Trophoblast cell (in vitro differentiated cells and primary cell): Measurements from ENCODE around the gene MINDY4B.

Experiments
- DNase-seq, 2 donors: peaks; one replicate each; pipeline ENCODE4 v3.0.0-alpha.2; 2016
- H2AFZ ChIP-seq: 2 replicates; pipeline ENCODE4 v1.6.1; 2013; ENCODE audit warnings: low read length, moderate library complexity, mild to moderate bottlenecking; ENCODE audit not compliant: insufficient read depth, poor library complexity
- H2AK5ac ChIP-seq: 2 replicates; pipeline ENCODE4 v1.6.1; 2013; ENCODE audit warnings: mild to moderate bottlenecking, low read length
- H2BK120ac ChIP-seq: 2 replicates; pipeline ENCODE4 v1.6.1; 2013; ENCODE audit warnings: low read length, mild to moderate bottlenecking, moderate library complexity; ENCODE audit not compliant: insufficient read depth, poor library complexity
- H2BK12ac ChIP-seq: 2 replicates; pipeline ENCODE4 v1.6.1; 2013; ENCODE audit warnings: mild to moderate bottlenecking, low read length, moderate library complexity
- H2BK5ac ChIP-seq: 2 replicates; pipeline ENCODE4 v1.6.1; 2013; ENCODE audit warnings: low read length, low read depth, moderate library complexity, mild to moderate bottlenecking; ENCODE audit not compliant: poor library complexity
- H3K14ac ChIP-seq: 2 replicates; pipeline ENCODE4 v1.6.1; 2013; ENCODE audit warnings: mild to moderate bottlenecking, low read length
- H3K18ac ChIP-seq: 2 replicates; pipeline ENCODE4 v1.6.1; 2013; ENCODE audit warnings: mild to moderate bottlenecking, low read length
- H3K23ac ChIP-seq: 2 replicates; pipeline ENCODE4 v1.6.1; 2013; ENCODE audit warnings: low read length
- H3K27ac ChIP-seq: 2 replicates; pipeline ENCODE4 v1.5.1; 2013; ENCODE audit warnings: low read depth, mild to moderate bottlenecking, inconsistent platforms, low read length, moderate library complexity
- H3K27me3 ChIP-seq: 2 replicates; pipeline ENCODE4 v1.6.1; 2013; ENCODE audit warnings: inconsistent platforms, mild to moderate bottlenecking, low read length, moderate library complexity; ENCODE audit not compliant: insufficient read depth
- H3K36me3 ChIP-seq, 2 experiments: 1 replicate in 1 of 2; 2 replicates in 1 of 2; pipeline ENCODE4 v1.6.1; 2013; ENCODE audit warnings: low read length in 2 of 2, mild to moderate bottlenecking in 2 of 2, moderate library complexity in 1 of 2; ENCODE audit not compliant: insufficient read depth in 2 of 2, control insufficient read depth in 1 of 2
- H3K4ac ChIP-seq: 2 replicates; pipeline ENCODE4 v1.6.1; 2013; ENCODE audit warnings: low read depth, mild to moderate bottlenecking, low read length, moderate library complexity
- H3K4me1 ChIP-seq, 2 experiments: 1 replicate in 1 of 2; 2 replicates in 1 of 2; pipeline ENCODE4 v1.6.1; 2013; ENCODE audit warnings: low read length in 2 of 2, mild to moderate bottlenecking in 2 of 2, moderate library complexity in 1 of 2; ENCODE audit not compliant: insufficient read depth in 2 of 2, control insufficient read depth in 1 of 2
- H3K4me2 ChIP-seq: 2 replicates; pipeline ENCODE4 v1.6.1; 2013; ENCODE audit warnings: inconsistent platforms, mild to moderate bottlenecking, low read length, moderate library complexity
- H3K4me3 ChIP-seq: 2 replicates; pipeline ENCODE4 v1.5.1; 2013; ENCODE audit warnings: mild to moderate bottlenecking, low read depth, low read length, inconsistent platforms
- H3K79me1 ChIP-seq: one replicate; pipeline ENCODE4 v1.6.1; 2013; ENCODE audit warnings: low read length
- H3K79me2 ChIP-seq: 2 replicates; pipeline ENCODE4 v1.6.1; 2013; ENCODE audit warnings: low read length, mild to moderate bottlenecking; ENCODE audit not compliant: control insufficient read depth, insufficient read depth, poor library complexity
- H3K9ac ChIP-seq: 2 replicates; pipeline ENCODE4 v1.6.1; 2013; ENCODE audit warnings: mild to moderate bottlenecking, low read length
- H3K9me3 ChIP-seq: 2 replicates; pipeline ENCODE4 v1.6.1; 2013; ENCODE audit warnings: low read depth, mild to moderate bottlenecking, control low read depth, inconsistent platforms, low read length; ENCODE audit not compliant: insufficient read depth
- H4K12ac ChIP-seq: 2 replicates; pipeline ENCODE4 v1.6.1; 2013; ENCODE audit warnings: low read depth, mild to moderate bottlenecking, low read length, moderate library complexity
- H4K8ac ChIP-seq: 2 replicates; pipeline ENCODE4 v1.6.1; 2013; ENCODE audit warnings: low read depth, mild to moderate bottlenecking, low read length, moderate library complexity
- H4K91ac ChIP-seq: one replicate; pipeline ENCODE4 v1.6.1; 2013; ENCODE audit warnings: low read depth, mild to moderate bottlenecking, low read length, moderate library complexity
- WGBS: extraction: QIAGEN DNeasy Blood & Tissue Kit; methylation state at CpG from one replicate; pipeline ENCODE4 v1.1.7; 2013; ENCODE audit warnings: missing lambda C conversion rate; ENCODE audit not compliant: insufficient read length, insufficient coverage; ENCODE audit errors: extremely low coverage; 5-methylcytosine and 5-hydroxymethylcytosine counted together

MINDY4B gene

GRCh38 chr3:150936693-150937092 lies 31.5 kb upstream of the MINDY4B start:
- Histone ChIP-seq H4K12ac (no peak overlapping the region), H3K79me2 (no peaks in the 10 kb centered on the region), H2BK12ac (no peak overlapping the region), H3K9ac (no peak overlapping the region), H3K9me3 (no peaks in the 10 kb centered on the region), H3K23ac (no peak overlapping the region), H3K4ac (no peak overlapping the region), H3K4me1 (peaks cover 0 to 4% of the 10 kb centered on the region in 2 experiments), H2AFZ (no peak overlapping the region), H3K79me1 (no peaks in the 10 kb centered on the region), H3K18ac (no peak overlapping the region), H4K8ac (no peak overlapping the region), H2BK5ac (no peak overlapping the region), H3K14ac (no peak overlapping the region), H3K4me2 (no peak overlapping the region), H2AK5ac (no peak overlapping the region), H4K91ac (no peak overlapping the region), H3K27ac (no peak overlapping the region), H3K4me3 (no peak overlapping the region), H3K36me3 (no peaks in the 10 kb centered on the region), H3K27me3 (no peaks in the 10 kb centered on the region), H2BK120ac (no peak overlapping the region)
- WGBS = no CpG with 5 or more reads among the region's 2 CpGs
- DNase-seq = no peak

DNA sequence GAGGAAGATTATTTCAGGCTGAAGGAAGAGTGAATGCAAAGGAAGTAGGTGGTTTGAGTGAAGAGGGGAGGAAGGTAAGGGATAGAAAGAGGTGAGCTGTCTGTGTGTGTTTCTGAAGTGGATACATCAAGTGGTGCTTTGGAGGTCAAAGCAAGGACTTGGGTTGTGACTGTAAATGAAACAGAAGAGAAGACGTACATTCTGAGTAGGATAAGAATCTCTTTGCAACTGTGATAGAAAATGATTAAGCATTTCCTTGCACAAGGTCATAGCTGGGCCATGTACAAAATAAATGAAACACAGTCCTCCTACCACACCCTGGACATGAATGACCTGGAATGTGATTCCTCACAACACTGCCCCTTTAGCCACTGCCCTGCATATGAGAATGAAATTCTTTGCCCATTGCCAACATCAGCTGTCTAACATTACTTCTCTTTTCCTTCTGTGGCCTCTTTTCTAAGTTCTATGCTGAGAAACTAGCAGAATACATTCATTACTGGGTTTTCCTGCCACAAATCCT lies 28.3 kb upstream of the MINDY4B start:
- Histone ChIP-seq H3K36me3 (no peaks in the 10 kb centered on the region), H3K23ac (no peak overlapping the region), H2BK120ac (no peak overlapping the region), H3K27me3 (no peaks in the 10 kb centered on the region), H3K9me3 (no peaks in the 10 kb centered on the region), H3K4me3 (no peak overlapping the region), H2BK5ac (no peak overlapping the region), H3K79me2 (no peaks in the 10 kb centered on the region), H3K18ac (no peak overlapping the region), H3K79me1 (no peaks in the 10 kb centered on the region), H3K27ac (no peak overlapping the region), H4K12ac (no peak overlapping the region), H2AK5ac (no peak overlapping the region), H3K4me1 (no peaks in the 10 kb centered on the region), H3K14ac (no peak overlapping the region), H3K4ac (no peak overlapping the region), H4K91ac (no peak overlapping the region), H4K8ac (no peak overlapping the region), H3K4me2 (no peak overlapping the region), H2BK12ac (no peak overlapping the region), H2AFZ (no peak overlapping the region), H3K9ac (no peak overlapping the region)
- WGBS = no CpG with 5 or more reads among the region's 1 CpG
- no peak for DNase-seq

DNA sequence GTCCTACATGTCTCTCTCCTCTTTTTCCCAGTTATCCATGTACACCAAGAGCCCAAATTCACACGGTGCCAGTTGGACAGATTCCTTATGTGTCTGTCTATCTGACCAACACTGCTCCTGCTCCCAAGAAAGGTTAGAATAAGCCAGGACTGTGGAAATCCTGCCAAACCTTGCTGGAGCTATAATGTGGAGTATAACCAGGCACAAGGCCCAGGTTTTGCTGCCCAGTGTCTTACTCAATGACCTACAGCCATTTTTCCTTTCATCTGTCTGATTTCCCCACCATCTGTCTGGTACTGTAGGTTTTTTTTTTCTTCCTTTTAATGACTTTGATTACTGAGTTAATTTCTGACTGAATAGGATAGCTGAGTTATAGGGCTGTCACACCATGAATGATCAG lies 26.5 kb upstream of the MINDY4B start:
- WGBS = no CpG with 5 or more reads among the region's 1 CpG
- Histone ChIP-seq H2BK12ac (no peak overlapping the region), H4K8ac (no peak overlapping the region)

GRCh38 chr3:150930839-150931238 lies 25.6 kb upstream of the MINDY4B start:
- Histone ChIP-seq H3K79me1 (no peaks in the 10 kb centered on the region), H3K4me2 (no peak overlapping the region), H2BK120ac (no peak overlapping the region), H3K4me3 (no peak overlapping the region), H2BK12ac (no peak overlapping the region), H3K9me3 (no peaks in the 10 kb centered on the region), H2BK5ac (no peak overlapping the region), H4K91ac (no peak overlapping the region), H2AFZ (no peak overlapping the region), H3K9ac (no peak overlapping the region), H3K4me1 (no peaks in the 10 kb centered on the region), H3K36me3 (no peaks in the 10 kb centered on the region), H3K27me3 (no peaks in the 10 kb centered on the region), H3K23ac (no peak overlapping the region), H2AK5ac (no peak overlapping the region), H3K18ac (no peak overlapping the region), H3K4ac (no peak overlapping the region), H3K14ac (no peak overlapping the region), H3K27ac (no peak overlapping the region), H3K79me2 (no peaks in the 10 kb centered on the region), H4K12ac (no peak overlapping the region), H4K8ac (no peak overlapping the region)
- no peak for DNase-seq
- WGBS = no CpG with 5 or more reads among the region's 3 CpGs

More for the DNA sequence above, 26.5 kb upstream of the MINDY4B start:
- no peak overlapping the region for H3K14ac ChIP-seq
- no peaks in the 10 kb centered on the region for H3K79me1 ChIP-seq
- H3K4me3 ChIP-seq = no peak overlapping the region
- H3K9ac ChIP-seq = no peak overlapping the region
- H3K18ac ChIP-seq = no peak overlapping the region
- no peak overlapping the region for H2BK5ac ChIP-seq
- H4K91ac ChIP-seq = no peak overlapping the region
- H3K36me3 ChIP-seq = no peaks in the 10 kb centered on the region
- H3K23ac ChIP-seq = no peak overlapping the region
- H3K4me1 ChIP-seq = no peaks in the 10 kb centered on the region
- H3K79me2 ChIP-seq = no peaks in the 10 kb centered on the region
- DNase-seq = no peak
- no peak overlapping the region for H3K4ac ChIP-seq
- H2AFZ ChIP-seq = no peak overlapping the region
- no peak overlapping the region for H3K27ac ChIP-seq
- H3K4me2 ChIP-seq = no peak overlapping the region
- no peaks in the 10 kb centered on the region for H3K9me3 ChIP-seq
- no peaks in the 10 kb centered on the region for H3K27me3 ChIP-seq
- H4K12ac ChIP-seq = no peak overlapping the region
- H2AK5ac ChIP-seq = no peak overlapping the region
- no peak overlapping the region for H2BK120ac ChIP-seq
